ENCODE data around the gene NCAM1.

The NCAM1 gene

DNA sequence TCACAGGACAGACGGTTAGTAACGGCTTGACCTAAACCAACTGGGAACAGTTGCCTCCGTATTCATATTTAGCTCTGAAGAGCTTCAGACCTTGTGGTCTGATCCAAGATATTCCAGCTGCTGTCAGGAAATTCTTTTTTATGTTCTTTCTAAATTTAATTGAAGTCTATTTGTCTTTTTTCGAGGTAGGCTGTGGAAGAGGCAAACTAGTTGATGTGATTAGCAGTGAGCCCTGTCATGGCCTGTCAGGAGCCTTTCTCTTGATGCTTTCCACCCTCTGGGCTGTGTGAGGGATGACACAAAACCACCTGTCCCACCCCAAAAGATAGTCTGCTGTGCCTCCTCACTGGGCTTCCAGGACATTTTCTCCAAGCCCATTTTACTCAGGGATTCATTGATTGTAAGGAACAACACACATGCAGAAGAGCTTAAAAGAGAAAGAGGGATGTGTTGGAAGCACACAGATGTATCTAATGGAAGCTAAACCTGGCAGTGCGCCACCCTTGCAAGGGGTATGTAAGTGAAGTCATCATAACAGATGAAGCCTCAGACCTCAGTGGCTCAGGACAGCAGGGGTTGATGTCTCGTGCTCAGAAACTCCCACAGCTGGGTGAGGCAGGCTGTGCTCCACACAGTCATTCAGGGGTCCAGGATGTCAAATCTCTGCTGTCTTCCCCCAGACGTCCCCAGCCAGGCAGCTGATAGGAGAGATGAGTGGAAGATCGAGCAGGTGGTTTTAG lies 170.0 kb downstream of the NCAM1 start:
- no peak for DNase-seq (ENCODE audit: low read depth in 3 of 3)

DNA sequence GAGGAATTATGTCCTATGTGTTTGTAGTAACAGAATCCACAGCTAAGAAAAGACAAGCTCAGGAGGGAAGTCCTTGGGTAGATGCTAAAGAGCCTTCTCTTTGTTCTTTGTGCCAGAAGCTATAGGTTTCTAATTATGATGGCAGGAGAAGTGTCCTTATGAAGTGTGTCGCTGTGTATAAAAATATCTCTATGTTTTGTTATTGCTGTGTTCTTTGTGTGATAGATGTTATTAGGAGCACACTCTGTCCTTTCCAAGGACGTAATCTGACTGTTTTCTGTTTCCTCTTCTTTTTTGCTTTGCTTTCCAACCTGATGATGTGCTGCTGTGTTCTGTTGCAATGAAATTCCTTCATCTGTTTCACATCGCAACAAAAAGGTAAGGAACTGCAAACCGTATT lies 171.9 kb downstream of the NCAM1 start:
- DNase-seq (ENCODE audit: low read depth in 3 of 3), result no peak

DNA sequence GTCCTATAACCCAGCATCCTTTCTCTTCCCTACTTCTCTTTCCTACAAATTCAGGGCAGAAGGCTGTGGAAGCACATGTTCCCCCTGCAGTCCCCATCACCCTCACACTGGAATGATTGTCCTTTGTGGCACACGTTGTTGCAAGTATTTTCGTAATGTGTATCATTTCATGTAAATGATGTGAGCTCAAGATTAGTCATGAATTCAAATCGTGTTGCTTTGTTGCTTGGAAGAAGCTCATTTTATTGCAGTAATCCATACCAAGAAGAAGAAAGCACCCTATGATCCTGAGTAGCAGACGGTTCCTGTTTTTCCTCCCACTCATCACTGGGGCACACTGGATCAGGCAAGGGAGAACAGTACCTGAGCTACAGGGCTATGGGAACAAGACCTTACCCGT lies 173.4 kb downstream of the NCAM1 start:
- DNase-seq (ENCODE audit: low read depth in 3 of 3), result no peak

DNA sequence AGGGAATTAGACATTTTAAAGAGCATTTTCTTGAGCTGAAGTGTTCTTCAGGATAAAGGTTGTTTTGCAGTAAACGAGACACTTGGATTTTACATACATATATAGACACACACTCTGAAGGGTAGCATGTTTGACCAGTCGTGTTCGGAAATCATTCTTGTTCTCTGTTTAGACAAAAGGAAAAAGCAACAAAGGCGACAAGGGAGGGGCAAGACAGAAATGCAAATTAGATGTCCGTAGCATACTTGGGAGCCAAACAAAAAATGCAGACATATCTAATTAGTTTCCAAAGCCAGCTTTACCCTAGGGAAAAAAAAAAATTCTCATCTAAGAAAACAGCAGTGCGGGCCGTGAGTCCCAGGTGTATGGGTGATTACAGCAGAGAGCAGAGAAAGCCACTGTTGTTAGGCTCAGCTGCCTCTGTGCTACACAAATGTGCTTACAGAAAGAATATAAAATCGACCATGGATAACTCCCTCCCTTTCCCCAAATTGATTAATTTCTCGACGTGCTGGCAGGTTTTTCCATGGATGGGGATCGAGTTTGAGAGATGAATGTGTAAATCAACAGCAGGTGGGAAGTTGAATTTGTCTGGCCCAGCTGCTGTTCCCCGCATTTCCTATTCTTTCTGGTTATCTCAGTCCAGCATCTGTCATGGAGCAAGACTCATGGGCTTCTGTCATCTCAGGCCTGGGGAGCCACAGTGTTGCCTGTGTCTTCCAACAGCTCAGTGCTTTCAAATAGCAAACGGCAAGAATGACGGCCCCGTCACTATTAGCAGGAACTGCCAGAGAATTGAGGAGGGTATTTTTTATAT lies 176.7 kb downstream of the NCAM1 start:
- no peak for DNase-seq (ENCODE audit: low read depth in 3 of 3)

DNA sequence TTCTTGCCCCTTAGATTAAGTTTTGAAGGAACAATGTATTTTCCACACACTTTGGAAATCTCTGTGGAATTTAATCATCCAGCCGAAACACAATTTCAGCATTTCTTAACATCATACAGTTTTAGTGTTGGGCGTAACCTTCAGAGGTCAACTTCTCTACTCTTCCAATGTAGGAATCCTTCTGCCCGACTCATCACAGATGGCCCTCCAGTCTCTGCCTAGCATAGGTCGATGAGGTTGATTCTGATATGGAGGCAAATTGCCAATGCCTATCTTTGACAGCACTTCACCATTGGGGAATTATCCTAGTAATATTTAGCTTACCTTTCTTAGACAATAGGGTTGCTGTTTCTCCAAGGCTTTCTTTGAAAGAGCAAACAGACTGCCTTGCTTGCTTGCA lies 177.5 kb downstream of the NCAM1 start:
- DNase-seq (ENCODE audit: low read depth in 3 of 3), result no peak

DNA sequence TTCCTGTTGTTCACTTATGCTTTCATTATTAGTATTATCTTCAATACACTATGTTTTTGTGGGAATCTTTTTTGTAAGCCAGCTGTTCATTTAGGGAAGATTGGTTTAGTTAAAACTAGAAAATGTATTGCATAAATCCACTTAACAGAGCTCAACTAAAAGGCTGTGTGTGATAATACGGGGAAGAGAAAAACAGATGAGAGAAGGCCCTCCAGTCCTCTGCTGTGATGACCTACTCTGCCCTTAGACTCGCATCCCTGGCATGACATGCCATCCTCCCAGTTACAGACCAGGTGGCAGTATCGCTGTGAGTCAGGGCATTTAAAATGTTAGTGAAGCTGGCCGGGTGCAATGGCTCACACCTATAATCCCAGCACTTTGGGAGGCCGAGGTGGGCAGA lies 179.8 kb downstream of the NCAM1 start:
- DNase-seq (ENCODE audit: low read depth in 3 of 3), result no peak

DNA sequence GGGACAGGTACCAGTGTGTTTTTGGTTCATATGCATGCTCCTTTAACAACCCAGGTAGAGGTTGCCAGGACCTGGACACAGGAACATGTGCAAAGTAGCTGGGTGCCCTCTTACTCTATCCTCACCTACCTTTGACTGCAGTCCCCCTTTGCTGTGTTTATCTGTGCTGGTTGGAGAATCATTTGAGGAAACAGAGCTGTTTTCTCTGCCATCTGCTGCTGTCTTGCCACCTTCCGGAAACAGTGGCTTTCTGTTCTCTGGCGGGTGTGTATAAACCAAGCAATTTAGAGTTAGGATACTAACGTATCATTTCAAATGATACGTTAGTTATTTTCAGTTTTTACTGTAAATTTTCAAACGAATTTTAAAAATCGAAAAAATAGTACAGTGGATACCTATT lies 181.3 kb downstream of the NCAM1 start:
- DNase-seq (ENCODE audit: low read depth in 3 of 3), result no peak

DNA sequence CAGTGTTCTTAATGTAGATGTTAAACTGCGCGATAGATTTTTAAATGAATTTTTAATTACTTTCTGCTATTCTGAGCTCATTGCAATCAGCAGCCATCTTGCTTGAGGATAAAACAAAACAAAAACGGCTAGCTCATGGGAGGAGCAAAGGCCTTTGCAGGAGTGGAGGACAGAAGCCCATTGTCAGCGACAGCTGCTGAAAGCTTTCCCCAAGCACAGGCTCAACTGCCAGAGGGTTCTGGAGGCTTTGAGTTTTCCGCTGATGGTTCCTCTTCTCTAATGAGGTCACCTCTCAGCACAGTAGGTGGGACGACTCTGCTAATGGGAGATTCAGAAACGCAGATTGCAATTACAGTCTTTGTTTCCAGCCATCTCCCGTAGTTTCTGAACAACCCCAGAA lies 186.0 kb downstream of the NCAM1 start:
- DNase-seq (ENCODE audit: low read depth in 3 of 3), result no peak

DNA sequence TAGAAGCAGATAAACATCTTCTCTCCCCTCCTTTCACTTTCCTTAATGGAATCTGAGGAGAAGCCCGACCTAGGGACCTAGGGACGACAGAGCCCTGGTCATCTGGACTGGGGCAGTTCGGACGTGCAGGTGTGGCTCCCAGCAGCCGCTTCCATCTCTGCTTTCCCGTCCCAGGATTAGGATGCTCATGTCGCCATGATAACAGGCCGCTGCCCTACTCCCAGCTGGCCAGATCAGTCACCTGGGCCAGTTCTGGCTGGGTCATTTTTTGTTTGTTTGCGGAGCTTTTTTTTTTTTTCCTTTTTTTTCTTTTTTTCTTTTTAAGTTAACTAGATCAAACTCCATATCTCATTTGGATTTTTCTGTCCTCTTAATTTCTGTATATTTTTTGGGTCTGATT lies 186.9 kb downstream of the NCAM1 start:
- DNase-seq (ENCODE audit: low read depth in 3 of 3), result no peak

DNA sequence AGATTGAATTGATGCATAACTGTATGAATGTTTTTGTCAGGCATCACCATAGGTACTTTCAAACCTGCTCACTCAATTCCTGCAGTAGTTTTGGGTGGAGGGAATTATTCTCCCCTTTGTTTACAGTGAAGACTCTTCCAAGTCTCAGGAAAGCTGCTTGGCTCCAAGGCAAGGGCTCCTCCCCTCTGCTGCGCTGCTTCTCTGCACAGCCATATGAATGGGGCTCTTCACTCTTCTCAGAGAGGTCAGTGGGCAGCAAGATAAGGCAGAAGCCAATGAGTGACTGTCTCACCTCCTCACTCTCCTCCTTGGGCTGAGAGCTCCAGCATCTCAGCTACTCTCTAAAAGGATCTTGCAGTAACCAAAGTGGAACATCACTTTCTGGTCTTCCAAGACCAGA lies 187.4 kb downstream of the NCAM1 start:
- no peak for DNase-seq (ENCODE audit: low read depth in 3 of 3)

DNA sequence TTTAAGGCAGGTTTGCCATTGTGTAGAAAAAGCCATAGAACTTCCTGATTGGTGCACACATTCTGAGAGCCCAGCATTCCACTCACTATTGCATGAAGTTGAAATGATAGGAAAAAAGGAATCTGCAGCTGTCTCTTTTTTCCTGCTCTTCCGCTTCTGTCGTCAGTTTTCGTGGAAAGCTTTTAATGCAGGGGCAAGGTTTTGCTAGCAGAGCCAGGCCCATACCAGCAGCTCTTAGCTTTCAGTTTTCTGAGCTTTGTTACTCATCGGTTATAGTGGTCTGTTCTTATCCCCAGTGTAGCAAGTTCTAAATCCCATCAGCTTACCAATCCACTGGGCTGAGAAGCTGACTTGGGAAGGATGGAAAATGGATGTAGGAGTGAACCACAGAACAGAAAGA lies 190.3 kb downstream of the NCAM1 start:
- DNase-seq (ENCODE audit: low read depth in 3 of 3), result no peak

DNA sequence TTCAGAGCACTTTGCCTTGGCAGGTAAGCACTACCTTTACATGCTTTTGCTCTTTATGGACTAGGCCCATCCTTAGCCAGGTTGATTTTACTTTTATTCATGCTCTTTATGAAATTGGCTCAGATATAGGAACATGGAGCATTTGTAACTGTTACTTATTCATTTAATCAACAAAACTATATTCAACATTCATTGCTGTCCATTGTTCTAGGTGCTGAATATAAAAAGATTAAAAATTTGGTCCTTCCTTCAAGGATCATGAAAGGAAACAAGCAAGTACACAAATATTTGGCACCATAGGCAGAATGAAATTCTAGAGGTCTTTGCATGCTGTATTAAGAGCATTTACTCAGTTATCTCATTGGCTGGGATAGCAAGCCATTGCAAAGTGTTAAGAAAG lies 191.3 kb downstream of the NCAM1 start:
- DNase-seq (ENCODE audit: low read depth in 3 of 3), result no peak

DNA sequence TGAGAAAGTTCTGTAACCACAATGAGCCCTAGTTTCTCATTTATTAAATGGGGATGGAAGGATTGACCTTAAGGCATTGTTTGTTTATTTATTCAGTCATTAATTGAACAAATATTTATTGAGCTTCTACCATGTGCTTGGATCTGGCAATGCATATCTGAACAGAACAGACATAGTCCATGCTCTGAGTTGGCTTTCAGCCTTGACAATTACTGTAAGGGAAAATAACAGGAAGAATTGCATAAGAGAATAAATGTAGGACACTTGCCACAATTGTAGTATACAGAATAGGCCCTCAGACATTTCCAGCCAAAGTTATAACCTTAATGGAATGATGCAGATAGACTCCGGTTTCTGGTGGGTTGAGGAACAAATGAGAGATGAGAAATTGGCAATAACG lies 192.6 kb downstream of the NCAM1 start:
- DNase-seq (ENCODE audit: low read depth in 3 of 3), result no peak

DNA sequence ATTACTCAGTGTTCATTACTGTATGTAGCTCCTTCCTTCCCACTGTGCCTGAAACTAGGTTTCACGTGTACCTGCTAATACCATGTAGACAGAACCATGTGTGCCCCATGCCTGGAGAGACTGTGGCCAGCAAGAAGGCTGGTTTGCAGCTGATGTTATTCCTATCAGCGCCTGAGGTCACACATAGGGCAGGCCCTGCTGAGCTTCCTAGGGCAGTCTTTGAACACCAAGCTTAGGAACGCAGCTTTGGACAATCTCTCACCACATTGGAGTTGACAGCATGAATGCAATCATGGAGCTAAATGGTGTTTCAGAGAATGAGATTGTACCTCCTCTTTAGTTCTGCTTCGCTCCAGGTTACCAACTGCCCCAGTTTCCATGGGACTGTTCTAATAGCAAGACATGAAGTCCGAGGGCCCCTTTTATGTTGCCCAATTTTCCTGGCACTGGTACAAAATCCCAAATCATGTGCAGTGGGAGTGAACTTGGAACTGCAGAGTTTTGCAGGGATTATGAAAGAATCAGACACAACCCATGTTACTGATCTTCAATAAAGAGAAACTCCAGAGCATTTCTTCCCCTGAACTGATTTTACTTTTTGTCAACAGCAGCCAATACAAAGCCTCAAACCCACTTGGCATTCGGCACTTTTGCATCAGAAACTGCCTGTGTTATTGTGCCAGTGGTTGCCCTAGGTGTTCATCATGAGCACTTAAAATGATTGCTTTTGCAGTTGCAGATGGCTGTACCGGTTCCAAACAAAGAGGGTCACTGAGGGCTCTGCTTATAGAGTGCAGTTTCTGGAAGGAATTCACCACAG lies 199.0 kb downstream of the NCAM1 start:
- no peak for DNase-seq (ENCODE audit: low read depth in 3 of 3)

DNA sequence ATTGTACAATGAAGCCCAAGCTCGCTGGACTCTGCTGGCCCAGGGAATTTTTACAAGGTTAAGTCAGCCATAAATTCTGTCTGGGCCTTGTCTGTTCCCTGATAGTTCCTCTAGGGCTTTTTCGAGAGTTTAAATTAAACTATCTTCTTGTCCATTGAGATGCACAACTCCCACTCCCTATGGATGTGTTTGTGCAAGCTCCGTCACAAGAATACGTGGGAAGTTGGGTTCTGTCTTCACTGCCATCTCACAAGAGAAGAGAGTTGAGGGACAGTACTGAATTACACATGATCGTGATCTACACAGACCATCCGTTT lies 199.5 kb downstream of the NCAM1 start:
- no peak for DNase-seq (ENCODE audit: low read depth in 3 of 3)

DNA sequence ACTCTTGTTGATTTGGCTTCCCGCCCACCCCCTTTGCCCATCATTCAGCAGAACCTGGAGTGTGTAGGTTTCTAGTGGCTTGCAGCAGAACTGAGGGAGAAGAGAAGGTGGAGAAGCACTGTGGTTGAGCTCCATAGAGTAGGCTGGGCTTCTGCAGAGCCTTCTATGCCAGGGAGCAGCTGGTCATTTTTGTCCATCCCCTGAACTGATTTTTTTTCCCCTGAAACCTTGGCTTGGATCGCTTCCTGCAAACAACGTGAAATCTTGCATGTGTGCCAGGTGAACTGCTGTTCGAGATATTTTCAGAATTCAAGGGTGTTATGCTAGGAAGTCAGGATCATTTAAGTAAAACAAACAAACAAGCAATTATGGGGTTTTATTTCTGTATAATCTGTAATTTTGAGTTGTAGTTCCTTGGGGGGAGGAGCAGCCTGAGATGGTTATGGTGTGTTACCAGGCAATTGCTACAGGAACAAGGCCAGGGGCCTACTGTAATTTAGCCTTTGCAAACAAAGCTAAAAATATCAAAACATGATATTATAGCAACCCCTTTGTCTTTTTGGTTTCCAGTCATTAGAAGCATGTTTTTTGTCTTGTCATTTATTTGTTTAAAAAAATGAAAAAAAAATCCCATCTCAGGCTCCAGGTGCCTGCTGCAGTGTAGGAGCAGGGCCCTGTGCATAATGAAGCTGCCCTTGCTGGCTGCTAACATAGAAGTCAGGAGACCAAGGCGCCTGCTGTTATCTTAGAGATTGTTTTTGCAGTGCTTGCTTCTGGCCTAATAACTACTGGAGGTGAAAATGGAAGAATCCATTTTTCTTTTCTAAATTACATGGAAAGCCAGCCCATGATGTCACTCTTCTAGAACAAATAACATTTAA lies 200.7 kb downstream of the NCAM1 start:
- no peak for DNase-seq (ENCODE audit: low read depth in 3 of 3)

DNA sequence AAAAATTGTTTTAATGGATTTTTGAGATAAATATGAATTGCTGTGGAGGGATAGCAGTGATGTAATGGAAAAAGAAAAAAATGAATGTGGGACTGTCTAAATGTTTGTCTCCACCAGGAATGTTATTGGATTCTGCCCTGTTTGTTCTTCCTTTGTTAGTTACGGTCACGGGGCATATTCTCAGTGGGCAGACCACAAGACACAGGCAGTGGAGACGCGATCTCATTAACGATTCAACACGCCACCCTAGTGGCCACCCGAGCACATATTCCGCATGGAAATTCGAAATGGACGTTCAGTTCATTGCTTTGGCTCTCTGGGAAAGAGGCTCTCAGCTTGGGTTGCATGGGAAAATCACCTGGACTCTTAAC lies 201.4 kb downstream of the NCAM1 start:
- no peak for DNase-seq (ENCODE audit: low read depth in 3 of 3)

DNA sequence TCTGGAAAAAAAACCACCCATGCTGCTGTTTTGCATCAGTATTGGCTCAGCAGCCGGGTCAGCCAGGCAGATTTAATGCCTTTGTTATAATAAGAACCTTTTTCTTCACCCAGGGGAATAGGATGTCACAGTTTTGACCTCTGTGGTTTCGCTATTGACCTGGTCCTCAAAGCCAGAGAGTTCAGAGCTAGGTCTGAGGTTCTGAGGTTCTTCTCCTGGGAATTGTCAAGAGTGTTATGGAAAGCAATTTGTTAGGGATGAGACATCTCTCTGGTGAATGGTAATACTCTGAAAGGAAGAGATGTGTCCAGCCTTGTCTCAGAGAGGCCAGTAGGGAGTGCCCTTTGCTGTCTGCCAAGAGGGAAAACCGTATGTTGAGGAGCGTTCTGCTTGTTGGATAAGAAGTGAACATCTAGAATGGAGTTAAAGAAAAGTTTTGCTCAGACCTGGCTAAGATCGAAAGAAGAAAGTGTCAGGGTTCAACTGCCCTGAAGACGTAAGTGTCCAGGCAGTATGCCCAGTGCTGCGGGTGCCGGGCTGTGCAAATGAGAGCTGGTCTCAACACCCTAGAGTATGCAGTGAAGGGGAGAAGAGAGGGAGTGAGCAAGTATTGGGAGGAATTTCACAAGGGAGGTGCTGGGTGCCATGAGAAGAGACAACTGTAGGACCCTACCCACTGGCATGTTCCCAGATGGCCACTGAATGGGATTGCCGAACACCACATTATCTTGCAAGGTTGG lies 202.2 kb downstream of the NCAM1 start:
- DNase-seq (ENCODE audit: low read depth in 3 of 3), result no peak

DNA sequence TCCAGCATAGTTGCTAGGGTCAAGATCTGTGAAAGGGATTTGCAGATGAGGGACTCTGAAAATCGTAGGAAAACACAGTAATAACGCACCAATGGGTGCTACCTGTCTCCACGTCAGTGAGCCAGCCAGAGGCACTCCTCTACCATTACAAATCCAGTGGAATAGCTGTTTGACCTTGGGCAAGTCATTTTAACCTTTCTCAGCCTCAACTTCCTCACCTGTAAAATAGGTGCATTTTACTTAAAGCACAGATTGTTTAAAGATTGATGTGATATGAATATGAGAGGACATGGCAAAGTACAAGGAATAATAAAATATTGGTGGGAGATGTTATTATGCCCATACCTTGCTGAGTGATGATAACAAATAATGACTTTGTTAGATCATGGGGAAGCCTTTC lies 205.1 kb downstream of the NCAM1 start:
- DNase-seq (ENCODE audit: low read depth in 3 of 3), result no peak

DNA sequence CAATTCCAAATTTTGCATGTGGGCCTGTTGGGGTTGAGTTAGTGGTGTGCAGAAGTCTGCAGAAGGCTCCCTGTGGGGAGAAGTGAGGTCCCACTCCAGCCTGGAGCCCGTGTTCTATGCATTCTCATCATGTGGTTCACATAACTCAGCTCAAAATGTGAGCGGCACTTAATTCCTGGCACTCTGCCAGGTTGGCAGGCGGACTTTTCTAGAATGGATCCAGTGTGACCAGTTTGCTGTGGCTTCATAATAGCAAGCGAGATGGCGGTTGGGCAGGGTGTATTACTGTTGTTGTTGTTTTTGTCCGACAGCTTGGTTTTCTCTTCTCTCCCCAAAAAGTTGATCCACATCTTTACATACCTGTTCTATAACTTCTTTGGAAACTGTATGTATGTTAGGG lies 206.4 kb downstream of the NCAM1 start:
- no peak for DNase-seq (ENCODE audit: low read depth in 3 of 3)

Measured in stimulated activated CD4-positive, alpha-beta T cell treated with anti-CD3 and anti-CD28 coated beads, TNF-alpha, amount 100 ng/mL, for 4 hours (primary cell).